HG02943 (cell line): ENCODE measurements around the gene KHDC4.
A peak's percentile ranks its signal among the peaks of the same experiment; 100 is the strongest.

Experiments used
- ATAC-seq: cut with Tn5 transposase; IDR thresholded peaks from one replicate; pipeline ENCODE4 v1.9.1; 2021; ENCODE audit warnings: mild to moderate bottlenecking, low read depth, moderate library complexity; ENCODE audit not compliant: unreplicated experiment

The KHDC4 gene

GRCh38 chr1:155934097-155934935 lies at the start of gene KHDC4:
Gene KHDC4, minus strand, starts transcription at chr1:155934413. Its CDS starts 40 bp downstream, at chr1:155934373.
- peak; percentile 95 for ATAC-seq

DNA sequence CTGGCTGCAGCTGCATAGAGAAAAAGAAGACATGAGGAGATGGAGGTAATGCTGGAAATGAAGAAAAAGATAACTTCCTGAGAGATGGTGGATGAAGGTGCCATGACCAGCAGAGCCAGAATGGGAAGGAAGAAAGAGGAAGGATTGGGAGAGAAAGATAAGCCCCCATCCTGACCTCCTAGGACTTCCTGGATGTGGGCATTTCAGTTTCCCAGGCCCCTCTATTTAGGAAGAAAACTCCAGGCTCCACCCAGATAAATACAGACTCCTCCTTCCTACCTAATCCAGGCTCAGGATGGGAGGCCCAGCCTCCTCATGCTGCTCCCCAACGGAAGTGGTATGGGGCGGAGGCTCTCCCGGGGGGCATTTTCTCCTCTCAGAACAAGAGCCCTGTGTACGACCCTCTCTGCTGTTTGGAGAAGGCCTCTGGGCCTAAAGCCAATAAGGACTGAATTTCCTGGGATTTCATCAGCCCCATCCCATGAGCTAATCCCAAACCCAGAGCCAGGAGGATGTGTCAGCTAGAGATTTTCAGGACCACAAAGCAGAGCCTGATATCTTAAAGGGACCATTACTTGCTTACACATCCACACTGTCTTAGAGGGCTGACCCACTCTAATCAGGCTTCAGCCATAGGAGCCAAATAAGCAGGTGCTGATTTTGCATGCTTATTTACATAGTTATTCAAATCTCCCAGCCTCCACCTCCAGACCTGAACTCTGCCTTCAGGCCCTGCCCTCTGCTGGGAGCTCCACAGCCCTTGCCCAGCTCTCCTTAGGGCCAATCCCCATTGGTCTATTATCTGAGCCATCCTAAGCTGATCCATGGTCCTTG lies 49.2 kb upstream of the KHDC4 start:
- no peak for ATAC-seq

DNA sequence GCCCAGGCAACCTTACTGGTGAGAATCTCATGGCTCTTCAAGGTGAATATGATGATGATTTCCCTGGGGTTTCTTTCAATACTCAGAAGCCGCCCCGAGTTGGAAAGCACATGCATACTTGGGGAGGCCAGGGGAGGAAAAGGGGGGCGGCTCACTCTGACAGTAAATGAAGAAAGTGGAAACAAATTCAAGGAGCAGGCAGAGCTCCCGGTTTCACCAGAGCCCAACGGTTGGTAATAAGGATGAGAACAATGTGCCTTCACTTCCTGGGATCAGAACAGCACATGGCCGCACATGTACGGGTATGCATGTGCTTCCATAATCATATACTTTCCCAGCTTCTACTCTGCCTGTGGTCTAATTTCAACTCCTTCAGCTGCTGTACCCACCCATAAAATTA lies 47.9 kb upstream of the KHDC4 start:
- ATAC-seq: no peak

- ATAC-seq: no peak
Measured at GRCh38 chr1:155981266-155982088, 47.3 kb upstream of the KHDC4 start.

GRCh38 chr1:155979597-155980343 lies 45.6 kb upstream of the KHDC4 start:
- no peak for ATAC-seq

- ATAC-seq: no peak
Measured at GRCh38 chr1:155978973-155979429, 44.8 kb upstream of the KHDC4 start.

- no peak for ATAC-seq
Measured at GRCh38 chr1:155978325-155978972, 44.2 kb upstream of the KHDC4 start, which contains the start of gene ARHGEF2. Gene ARHGEF2, minus strand, starts transcription at chr1:155978547. Its CDS starts 120 bp downstream, at chr1:155978427.

- no peak for ATAC-seq
Measured at GRCh38 chr1:155977690-155978324, 43.6 kb upstream of the KHDC4 start.

DNA sequence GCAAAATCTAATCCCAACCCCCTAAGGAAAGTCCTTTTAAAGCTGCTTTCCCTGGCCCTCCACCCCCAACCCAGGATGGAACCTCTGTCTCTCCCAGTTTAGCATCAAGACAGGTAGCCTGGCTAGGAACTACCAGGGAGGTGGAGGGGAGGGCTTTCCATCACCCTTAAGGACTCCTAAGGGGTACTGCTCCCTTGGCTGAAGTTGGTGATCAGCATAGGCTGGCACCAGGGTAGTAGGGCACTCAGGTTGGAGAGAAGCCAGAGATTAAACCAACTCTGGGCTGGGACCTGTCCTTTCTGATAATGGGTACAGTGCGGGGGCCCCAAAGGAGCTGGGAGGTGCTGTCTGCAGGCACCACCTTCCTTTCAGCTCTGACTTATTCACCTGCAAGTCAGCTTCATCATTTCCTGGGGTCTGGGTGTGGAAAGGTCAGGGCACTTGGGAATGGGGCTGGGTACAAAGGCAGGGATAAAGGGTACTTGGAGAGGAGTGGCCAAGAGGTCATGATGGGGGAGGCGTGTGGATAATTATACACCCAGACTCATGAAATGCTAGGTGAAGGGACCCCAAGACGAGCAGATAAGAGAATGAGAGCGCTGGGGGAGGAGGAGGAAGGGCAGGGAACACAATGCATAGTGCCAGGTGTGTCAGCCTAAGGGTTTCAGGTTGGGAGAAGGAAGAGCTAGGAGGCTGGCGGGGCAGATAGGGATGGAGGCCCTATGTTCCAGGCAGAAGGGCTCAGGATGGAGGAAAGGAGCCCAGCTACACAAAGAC lies 42.9 kb upstream of the KHDC4 start:
- no peak for ATAC-seq

DNA sequence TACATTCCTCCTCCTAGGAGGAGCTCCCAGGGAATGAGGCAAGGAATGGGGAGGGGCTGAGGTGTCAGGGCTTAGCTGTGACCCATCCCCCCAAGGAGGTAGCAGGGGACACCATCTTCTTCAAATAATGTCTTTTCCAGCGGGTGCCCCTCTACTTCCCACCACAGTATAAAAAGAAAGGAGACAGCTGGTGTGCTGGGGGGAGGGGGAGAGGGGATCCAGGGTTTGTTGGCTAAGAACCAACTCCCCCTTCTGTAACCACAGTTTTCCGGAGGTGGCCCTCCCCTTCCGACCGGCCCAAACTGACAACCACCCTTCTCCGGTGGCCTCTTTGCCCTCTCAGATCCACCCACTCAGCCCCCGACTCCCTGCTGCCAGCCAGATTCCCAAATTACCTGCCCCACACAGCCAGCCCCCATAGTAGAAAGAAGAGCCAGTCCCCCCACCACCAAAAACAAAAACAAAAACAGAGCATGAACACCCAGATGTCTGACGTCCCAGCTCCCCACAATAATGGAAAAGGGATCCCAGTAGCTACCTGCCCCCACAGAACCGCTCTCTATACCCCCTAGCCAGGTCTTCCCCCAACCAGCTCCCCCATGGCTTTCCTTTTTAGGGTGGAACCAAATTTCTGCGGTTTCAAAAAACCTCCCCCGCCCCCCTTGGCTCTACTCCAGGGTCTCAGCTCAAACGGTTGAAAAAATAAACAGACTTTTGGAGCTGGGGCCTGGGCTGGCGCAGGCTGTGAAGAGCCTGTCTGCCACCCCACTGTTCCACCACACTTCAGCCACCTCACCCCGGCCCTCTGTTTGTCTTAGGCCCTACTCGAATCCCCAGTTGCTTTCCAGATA lies 42.1 kb upstream of the KHDC4 start:
- ATAC-seq: no peak

- ATAC-seq: no peak
Measured at GRCh38 chr1:155975375-155976061, 41.3 kb upstream of the KHDC4 start.

- no peak for ATAC-seq
Measured at GRCh38 chr1:155974208-155975115, 40.2 kb upstream of the KHDC4 start.

DNA sequence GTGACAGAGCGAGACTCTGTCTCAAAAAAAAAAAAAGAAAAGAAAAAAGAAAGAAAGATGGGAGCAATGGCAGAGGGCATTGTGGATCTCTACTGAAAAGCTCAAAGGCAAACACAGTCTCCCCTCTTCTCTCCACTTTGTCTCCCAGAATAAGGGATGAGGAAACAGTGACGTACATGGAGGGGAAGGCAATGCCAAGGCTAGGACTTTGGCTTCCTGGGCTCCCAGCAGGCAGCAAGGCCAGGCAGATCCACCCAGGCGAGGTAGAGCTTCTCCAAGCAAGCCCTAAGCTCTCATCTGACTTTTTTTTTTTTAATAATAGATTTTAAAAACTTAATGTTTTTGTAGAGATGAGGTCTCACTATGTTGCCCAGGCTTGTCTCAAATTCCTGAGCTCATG lies 39.5 kb upstream of the KHDC4 start:
- ATAC-seq: no peak

DNA sequence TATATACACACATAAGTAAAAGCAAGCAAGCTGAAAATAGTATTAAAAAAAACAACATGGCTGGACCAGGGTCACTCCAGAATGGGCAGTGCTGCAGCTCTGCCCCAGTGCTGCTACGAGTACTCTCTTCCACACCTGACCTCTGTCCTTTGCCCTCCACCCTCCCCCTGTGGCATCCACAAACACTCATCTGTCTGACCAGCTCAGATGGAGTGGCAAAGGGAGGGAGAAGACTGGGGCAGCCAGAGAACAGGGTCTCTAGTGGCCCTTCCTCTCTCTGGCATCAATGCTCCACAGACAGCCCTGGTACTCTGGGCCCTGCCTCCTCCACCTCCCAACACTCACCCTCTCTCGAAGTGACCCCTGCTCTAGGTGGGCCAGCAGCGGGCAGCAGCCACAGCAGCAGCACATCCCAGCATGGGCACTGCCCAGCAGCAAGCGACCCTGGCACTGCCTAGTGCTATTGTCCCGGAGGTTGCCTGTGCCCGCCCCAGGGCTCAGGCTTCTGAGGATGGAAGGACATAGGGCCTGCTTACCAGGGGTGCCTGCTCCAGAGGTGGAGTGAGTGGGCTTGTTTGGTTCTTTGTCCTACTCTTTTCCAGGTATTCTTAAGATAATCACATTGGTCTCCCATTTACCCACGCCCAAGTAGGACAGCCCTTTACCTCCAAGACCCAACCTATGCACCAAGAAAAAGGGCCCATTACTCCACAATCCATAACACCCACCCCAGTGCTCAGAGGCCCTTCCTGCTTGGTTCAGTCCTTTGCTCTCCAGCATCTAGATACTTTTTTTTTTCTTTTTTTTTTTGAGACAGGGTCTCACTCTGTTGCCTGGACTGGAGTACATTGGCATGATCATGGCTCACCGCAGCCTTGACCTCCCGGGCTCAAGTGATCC lies 37.9 kb upstream of the KHDC4 start:
- ATAC-seq: no peak
